DMS153 treated with DMSO at 0.1 percent for 48 hours (cell line): ENCODE measurements around the gene OTUD3.

Experiments
- DNase-seq: peaks from one replicate; lab custom pipeline; 2025; ENCODE audit not compliant: unreplicated experiment; lab: John Stamatoyannopoulos, UW

OTUD3 gene

GRCh38 chr1:19946971-19947370 is 64.8 kb downstream of the OTUD3 start:
- DNase-seq, result no peak

- no peak for DNase-seq
Measured at GRCh38 chr1:19949016-19949415, 66.8 kb downstream of the OTUD3 start.

GRCh38 chr1:19954059-19954458 is 71.9 kb downstream of the OTUD3 start:
- no peak for DNase-seq

- DNase-seq, result no peak
Measured at GRCh38 chr1:19955534-19956170, 73.5 kb downstream of the OTUD3 start.

- no peak for DNase-seq
Measured at GRCh38 chr1:19957779-19958178, 75.6 kb downstream of the OTUD3 start.

GRCh38 chr1:19960591-19960990 is 78.4 kb downstream of the OTUD3 start:
- no peak for DNase-seq
